OCI-LY1 (cell line): ENCODE data around the gene RASL11A.
"Not testable (repeated sequence)": the region's sequence is repeated elsewhere in the genome, so short reads cannot be mapped to it uniquely, and the experiment has no call there.

ENCODE experiments used
- EZH2 ChIP-seq: fragments of 200-600 bp; sonication (generic), shearing (Covaris generic); IDR thresholded peaks from 2 replicates; pipeline ENCODE4 v1.8.0; 2017; ENCODE audit warnings: borderline replicate concordance, mixed run types, mild to moderate bottlenecking, antibody characterized with exemption, low read length, moderate library complexity, mixed read lengths
- TF ChIP-seq, protein P1 (sequence below): fragments of 200-600 bp; sonication (generic), shearing (Covaris generic); IDR thresholded peaks from 2 replicates; pipeline ENCODE4 v1.5.1; 2017; ENCODE audit warnings: mild to moderate bottlenecking, antibody characterized with exemption, low read length, moderate library complexity, mixed read lengths

DNA sequence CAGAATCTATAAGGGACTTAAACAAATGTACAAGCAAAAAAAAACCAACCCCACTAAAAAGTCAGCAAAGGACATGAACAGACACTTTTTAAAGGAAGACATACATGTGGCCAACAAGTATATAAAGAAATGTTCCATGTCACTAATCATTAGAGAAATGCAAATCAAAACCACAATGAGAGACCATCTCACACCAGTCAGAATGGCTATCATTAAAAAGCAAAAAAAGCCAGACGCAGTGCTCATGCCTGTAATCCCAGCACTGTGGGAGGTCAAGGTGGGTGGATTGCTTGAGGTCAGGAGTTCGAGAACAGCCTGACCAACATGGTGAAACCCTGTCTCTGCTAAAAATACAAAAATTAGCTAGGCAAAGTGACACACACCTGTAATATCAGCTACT is 48.5 kb upstream of the RASL11A start:
- TF ChIP-seq, protein P1, sequence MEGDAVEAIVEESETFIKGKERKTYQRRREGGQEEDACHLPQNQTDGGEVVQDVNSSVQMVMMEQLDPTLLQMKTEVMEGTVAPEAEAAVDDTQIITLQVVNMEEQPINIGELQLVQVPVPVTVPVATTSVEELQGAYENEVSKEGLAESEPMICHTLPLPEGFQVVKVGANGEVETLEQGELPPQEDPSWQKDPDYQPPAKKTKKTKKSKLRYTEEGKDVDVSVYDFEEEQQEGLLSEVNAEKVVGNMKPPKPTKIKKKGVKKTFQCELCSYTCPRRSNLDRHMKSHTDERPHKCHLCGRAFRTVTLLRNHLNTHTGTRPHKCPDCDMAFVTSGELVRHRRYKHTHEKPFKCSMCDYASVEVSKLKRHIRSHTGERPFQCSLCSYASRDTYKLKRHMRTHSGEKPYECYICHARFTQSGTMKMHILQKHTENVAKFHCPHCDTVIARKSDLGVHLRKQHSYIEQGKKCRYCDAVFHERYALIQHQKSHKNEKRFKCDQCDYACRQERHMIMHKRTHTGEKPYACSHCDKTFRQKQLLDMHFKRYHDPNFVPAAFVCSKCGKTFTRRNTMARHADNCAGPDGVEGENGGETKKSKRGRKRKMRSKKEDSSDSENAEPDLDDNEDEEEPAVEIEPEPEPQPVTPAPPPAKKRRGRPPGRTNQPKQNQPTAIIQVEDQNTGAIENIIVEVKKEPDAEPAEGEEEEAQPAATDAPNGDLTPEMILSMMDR: not testable (repeated sequence)
- not testable (repeated sequence) for TF ChIP-seq EZH2
